MM.1S (cell line): ENCODE data around the gene RTN4RL1.
A peak's percentile ranks its signal among the peaks of the same experiment; 100 is the strongest.

Experiments used
- CTCF ChIP-seq: fragments of 300-600 bp; sonication (generic); IDR thresholded peaks from 2 replicates; pipeline ENCODE4 v1.5.1; 2016; ENCODE audit warnings: antibody characterized with exemption, low read length, mixed read lengths
- EZH2 ChIP-seq: fragments of 300-600 bp; sonication (generic); optimal IDR thresholded peaks from 2 replicates; pipeline ENCODE3; 2017; ENCODE audit warnings: low read depth, mild to moderate bottlenecking, antibody characterized with exemption, low read length, mixed read lengths

- TF ChIP-seq EZH2: peak; percentile 37
- TF ChIP-seq CTCF: no peak
Measured at GRCh38 chr17:2051061-2051932, 26.2 kb upstream of the RTN4RL1 start.
